HEK293T (cell line): Measurements from ENCODE around the gene RNGTT.

ENCODE experiments used
- ELF4 ChIP-seq: fragments of 450-650 bp; IDR thresholded peaks from 2 replicates; pipeline ENCODE4 v1.6.1; 2017; ENCODE audit warnings: antibody characterized with exemption
- FOXA1 ChIP-seq: fragments of 450-650 bp; IDR thresholded peaks from 2 replicates; pipeline ENCODE4 v1.6.1; 2016; ENCODE audit warnings: mild to moderate bottlenecking
- FOXK2 ChIP-seq: fragments of 450-650 bp; IDR thresholded peaks from 2 replicates; pipeline ENCODE4 v1.6.1; 2016; ENCODE audit warnings: mild to moderate bottlenecking
- HDGF ChIP-seq: fragments of 450-650 bp; IDR thresholded peaks from 2 replicates; pipeline ENCODE4 v1.6.1; 2017; ENCODE audit warnings: antibody characterized with exemption, borderline replicate concordance
- SP1 ChIP-seq: fragments of 450-650 bp; IDR thresholded peaks from 2 replicates; pipeline ENCODE4 v1.6.1; 2017
- SUZ12 ChIP-seq: fragments of 450-650 bp; IDR thresholded peaks from 2 replicates; pipeline ENCODE4 v1.6.1; 2016; ENCODE audit warnings: mild to moderate bottlenecking
- TF ChIP-seq, protein P1 (sequence below): fragments of 450-650 bp; IDR thresholded peaks from 2 replicates; pipeline ENCODE4 v1.6.1; 2016

DNA sequence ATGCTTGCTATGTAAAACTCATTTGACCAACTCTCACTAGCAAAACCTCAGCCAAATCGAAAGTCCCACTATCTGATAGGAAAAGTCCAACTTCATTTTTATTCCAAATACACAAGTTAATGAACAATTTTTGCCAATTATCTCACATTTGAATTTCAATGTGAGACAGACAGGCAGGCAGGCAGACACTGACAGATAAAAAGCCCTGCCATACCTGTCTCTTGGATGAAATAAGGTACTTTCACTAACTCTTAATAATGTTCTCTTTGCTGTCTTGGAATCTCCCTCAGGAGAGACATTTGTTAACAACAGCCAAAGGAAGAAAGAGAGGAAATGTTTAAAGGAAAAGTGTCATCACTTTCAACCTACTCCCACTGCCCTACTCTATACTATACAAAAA, 82.0 kb downstream of the RNGTT start:
- TF ChIP-seq FOXK2: no peak
- TF ChIP-seq SUZ12: no peak
- no peak for TF ChIP-seq FOXA1
- TF ChIP-seq, protein P1, sequence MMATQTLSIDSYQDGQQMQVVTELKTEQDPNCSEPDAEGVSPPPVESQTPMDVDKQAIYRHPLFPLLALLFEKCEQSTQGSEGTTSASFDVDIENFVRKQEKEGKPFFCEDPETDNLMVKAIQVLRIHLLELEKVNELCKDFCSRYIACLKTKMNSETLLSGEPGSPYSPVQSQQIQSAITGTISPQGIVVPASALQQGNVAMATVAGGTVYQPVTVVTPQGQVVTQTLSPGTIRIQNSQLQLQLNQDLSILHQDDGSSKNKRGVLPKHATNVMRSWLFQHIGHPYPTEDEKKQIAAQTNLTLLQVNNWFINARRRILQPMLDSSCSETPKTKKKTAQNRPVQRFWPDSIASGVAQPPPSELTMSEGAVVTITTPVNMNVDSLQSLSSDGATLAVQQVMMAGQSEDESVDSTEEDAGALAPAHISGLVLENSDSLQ: no peak
- TF ChIP-seq HDGF: no peak
- no peak for TF ChIP-seq SP1
- no peak for TF ChIP-seq ELF4
